ENCODE data around the gene TRUB2.

- TF ChIP-seq POLR2A (IDR thresholded peaks at IDR 0.05; ENCODE audit: low read depth, low read length) = no peak
- no peak for TF ChIP-seq TAF1 (IDR thresholded peaks at IDR 0.05; ENCODE audit: borderline replicate concordance, low read depth, low read length)
- no peak for TF ChIP-seq POLR2AphosphoS5 (IDR thresholded peaks at IDR 0.05; ENCODE audit: low read depth, low read length)
Measured at GRCh38 chr9:128369024-128369706, 46.9 kb upstream of the TRUB2 start.

Measured in GM12892 (cell line).